Right lung (tissue), 5 donors: Measurements from ENCODE around the gene C8A. TPM values are rescaled to one million over a fixed set of nuclear protein-coding genes. Genes with fewer than 3 reads are reported as not detected.
A peak's percentile ranks its signal among the peaks of the same experiment; 100 is the strongest.

Source experiments
- DNase-seq, 2 donors: peaks; one replicate each; pipeline ENCODE4 v3.0.0-alpha.2; 2013
- polyA plus RNA-seq, 5 donors: library from polyadenylated mRNA; unstranded; fragments of 120-200 nt; gene quantifications; one replicate each; pipeline versions ENCODE4 v1.2.1 to v1.2.3, GENCODE V29; 2013; ENCODE audit warnings: inconsistent platforms in 1 of 5, low replicate concordance in 1 of 5; ENCODE audit not compliant: insufficient read length in 5 of 5, insufficient read depth in 1 of 5

C8A gene
- polyA plus RNA-seq, 5 donors, result 0.44 TPM; not detected in 4

DNA sequence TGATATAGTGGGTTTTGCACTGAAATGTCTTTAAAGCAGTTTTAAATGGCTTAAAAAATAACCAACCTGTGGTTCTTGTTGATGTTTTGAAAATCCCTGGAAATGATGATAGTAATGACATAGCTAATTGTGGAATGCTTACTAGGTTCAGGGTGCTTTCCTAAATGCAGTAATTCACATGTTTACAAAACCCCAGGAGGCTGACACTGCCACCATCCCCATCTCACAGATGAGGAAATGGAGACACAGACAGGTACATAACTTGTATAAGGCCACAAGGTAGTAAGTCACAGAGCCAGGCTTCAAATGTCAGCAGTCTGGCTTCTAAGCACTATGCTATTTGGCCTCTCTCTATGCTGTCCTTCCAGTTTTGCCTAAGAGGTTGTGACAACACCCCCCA, 70.6 kb downstream of the C8A start:
- DNase-seq, result no peak

DNA sequence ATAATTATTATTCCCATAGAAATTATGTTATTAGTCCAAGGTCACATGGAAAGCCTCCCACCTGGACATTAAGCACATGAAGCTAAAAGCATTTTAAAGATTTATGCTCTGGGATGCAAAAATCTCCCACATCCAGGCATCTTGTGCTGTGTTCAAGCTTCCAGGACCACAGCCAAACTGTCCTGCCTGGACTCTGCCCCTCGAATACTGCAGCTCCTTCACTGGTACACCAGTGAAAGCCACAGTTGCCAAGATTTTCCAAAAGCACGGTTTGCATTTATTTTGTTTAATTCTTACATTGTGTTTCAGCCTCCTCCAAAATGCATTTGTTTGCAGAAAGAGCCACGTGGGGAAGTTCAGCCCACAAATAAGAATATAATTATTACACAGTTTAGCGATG, 72.6 kb downstream of the C8A start:
- DNase-seq, result no peak

DNA sequence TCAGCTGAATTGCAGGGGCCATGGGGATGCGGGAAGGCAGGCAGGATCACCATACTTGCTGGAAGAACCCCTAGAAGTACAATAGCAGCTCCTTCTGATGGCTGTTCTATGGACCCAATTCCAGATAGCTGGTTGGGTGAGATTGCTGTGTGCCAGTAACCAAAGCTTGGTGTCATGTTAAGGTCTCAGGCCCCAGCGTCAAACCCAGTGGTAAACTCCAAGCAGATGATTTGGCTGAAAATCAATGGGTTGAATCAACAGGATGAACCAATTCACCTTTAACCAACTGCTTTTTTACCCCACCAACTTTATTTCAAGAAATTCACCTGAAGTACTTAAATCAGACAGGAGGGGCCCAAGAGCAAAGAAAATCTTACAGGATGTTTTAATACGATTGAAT, 73.4 kb downstream of the C8A start:
- DNase-seq, result no peak

DNA sequence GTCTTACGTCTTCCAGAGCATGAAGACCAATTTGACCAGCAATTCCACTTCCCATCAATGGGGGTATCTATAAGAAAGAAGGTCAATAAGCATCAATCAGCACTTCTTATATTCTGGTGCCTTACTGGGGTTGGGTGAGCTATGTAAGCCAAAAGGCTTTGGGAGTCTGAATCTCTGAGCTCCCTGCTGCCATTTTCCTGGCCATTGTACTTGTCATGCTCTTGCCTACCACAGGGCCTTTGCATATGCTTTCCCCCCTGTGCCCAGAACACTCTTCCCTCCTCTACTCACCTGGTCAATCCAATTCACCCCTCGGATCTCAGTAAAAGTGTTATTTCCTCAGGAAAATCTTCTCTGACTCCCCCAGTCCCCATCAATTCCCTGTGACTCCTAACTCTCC, 74.9 kb downstream of the C8A start:
- no peak for DNase-seq

DNA sequence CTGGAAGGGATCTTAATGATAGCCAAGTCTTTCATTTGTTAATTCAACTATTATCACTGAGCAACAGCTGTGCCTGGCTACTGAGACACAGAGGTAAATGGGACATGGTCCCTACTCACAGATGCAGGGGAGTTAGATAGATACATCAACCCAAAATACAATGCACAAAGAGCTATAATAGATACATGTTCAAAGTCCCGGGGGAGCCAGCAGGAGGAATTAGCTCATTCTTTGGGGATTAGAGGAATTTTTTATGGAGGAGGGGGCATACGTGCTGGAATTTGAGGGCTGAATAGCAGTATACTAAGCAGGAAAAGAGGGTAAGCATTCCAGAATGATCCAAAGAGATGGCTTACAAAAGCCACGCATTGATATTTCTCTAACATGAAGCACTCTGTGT, 76.6 kb downstream of the C8A start:
- no peak for DNase-seq

DNA sequence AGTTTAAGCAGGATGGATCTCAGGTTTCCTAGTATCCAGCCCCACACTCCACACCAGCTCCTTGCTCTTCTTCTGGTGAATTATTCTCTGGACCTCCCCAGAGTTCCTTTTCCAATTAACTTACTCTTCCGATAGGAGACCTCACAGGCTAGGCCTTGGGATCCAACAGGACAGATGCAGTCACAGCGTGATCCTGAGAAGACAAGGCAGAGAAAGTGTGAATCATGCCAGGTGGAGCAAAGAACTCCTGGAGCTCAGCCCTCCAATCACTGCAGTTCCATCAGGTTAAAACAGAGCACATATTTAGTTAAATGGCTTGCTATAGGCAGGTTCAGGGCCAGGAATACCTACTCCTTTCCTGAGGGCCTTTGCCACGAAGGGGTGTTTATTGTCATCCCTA, 77.1 kb downstream of the C8A start:
- no peak for DNase-seq

DNA sequence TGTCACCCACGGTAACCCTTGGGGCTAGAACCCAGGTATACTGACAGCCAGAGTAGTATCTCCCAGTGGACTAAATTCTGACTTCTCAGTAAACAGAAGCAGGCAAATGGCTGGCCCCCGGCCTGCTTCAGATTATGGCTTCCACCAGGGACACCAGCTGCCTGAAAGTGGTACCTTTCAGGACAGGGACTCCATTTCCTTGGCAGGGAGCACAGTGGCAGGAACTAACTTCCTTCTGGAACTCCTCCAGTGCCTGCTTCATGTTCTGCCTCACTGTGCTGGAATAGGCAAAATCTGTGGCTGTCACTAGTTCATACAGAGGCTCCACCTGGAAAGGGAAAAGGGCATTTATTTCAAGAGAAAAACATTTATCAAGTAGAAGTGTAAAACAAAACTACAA, 78.6 kb downstream of the C8A start:
- DNase-seq, result no peak

DNA sequence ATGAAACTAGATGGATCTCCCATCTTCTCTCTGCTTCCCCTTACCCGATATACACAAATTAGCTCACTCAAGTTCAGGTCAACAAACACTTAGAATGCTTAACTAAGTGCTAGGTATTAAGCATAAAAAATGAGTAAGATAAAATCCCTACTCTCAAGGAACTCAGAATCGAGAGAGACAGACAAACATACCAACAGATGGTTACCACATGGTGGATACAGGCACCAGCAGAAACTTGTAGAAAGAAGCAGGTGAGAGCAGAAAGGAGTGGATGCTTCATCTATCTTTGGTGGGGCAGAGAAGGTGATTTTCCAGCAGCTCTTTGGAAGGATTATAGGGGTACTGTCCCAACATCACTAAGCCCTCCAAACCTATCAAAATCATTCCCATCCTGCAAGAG, 79.0 kb downstream of the C8A start:
- DNase-seq, result no peak

DNA sequence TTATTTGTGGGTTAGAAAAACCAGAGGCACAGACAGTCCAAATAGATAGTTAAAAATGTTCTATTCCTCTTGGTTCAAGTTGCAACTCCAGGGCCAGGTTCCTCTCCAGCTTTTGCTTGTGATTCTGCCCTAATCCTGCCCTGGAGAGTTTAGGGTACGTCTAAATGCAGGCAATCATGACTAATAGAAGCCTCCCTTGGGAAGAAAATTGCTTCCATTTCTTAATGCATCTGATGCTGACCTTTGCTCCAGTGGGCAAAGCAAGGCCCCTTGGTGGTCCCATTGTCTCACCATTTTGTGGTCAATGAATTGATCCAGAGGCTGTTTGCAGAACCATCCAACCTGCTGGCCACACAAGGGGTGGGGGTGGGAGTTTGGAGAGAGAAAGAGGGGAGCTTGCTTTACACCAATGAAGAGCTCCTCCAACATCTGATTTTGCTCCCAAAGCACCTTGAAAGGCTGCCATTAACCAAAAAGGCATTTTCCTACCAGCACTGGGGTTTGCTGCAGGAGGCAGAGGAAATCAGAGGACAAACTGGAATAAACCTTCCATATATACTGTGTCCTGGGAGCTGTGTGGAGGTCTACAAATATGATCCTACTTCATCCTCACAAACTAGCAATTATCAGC, 79.9 kb downstream of the C8A start:
- no peak for DNase-seq

DNA sequence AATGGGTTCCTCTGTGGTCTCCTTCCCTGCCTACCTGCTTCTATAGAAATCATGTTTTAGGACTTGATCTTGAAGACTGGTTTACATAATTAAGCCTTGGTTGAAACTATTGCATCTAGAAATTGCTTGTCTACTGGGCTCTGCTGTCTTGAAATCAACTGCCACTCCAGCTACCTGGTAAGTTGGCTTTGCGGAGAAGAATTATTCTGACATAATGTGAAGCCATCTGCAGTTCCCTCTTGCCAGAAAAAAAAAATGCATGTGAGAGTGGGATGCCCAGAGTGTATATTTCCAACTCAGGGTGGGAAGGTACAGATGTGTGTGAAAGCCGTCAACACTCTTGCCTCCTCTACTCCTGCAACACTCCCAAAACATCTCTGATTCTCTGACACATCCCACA, 84.0 kb downstream of the C8A start:
- DNase-seq, result no peak

DNA sequence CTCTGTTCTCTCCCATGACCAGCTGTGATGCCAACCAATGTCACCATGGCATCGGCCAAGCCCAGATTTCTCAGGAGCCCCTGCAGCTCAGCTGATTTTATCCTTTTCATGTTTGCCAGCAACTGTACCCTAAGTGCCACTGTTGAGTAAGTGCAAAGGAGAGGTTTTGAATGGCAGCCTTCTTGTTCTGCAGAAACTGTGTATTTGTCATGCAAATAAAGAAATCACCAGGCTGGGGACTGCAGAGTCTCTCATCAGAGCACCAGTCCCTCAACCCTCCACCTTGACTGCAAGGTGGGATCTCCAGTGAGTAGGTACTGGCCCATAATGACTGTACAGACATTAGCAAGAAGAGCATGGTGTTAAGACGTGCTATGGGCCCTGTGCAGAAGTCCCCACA, 84.6 kb downstream of the C8A start:
- DNase-seq, result no peak

DNA sequence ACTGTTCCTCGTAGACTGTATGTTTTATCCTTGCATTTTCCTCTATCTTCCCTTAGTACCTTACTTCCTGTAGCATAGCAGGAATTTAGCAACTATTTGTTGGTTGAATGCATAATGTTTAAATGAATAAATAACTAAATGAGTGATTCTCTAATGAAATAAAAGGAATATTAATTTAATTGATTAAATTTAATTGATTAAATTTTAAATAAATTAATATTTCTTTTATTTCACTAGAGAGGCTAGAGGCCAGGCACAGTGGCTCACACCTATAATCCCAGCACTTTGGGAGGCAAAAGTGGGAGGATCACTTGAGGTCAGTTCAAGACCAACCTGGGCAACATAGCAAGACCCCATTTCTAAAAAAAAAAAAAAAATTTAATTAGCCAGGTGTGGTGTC, 85.4 kb downstream of the C8A start:
- DNase-seq, result no peak

DNA sequence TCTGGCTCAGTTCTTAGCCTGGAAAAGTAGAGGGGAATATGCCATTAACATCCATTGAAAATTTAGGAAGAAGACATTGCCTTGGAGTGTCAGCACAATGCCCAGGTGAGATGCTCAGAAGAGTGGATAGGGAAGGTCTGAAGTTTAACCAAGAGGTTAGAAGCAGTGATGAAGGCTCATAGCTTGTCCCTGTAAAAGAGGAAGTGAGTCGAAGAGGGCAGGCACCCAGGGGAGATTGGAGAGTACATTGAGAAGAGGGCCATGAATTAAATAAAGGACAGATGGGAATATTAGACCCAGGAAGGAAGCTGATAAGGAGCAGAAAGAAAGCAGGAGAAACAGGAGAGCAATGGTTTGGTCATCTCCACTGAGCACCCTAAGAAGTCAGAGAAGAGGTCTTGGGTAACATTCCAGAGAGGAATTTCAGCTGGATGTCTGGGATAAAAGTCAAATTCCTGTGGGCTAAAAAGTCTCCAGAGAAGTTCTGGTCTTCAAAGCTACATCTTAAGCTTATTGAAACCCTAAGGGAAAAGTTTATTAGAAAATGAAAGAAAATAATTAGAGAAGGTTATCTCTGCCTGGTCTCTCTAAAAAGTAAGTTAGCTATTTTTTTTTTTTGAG, 93.9 kb downstream of the C8A start:
- no peak for DNase-seq

DNA sequence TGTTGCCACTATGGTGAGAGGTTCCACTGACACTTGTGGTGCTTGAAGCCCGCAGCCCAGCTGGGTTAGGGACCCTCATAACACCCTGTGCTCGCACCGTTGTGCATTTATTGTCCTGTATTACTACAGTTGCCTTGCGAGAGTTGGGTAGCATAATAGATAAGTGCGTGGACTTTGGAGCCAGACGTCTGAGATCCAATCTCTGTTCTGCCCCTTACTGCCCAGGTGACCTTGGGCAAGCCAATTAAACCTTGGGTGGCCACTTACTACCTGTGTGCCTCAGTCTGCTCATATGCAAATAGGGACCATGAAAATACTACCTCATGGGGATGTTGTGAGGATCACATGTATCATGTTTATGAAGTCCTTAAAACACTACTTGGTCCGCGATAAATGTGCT, 97.9 kb downstream of the C8A start:
- DNase-seq, result no peak

DNA sequence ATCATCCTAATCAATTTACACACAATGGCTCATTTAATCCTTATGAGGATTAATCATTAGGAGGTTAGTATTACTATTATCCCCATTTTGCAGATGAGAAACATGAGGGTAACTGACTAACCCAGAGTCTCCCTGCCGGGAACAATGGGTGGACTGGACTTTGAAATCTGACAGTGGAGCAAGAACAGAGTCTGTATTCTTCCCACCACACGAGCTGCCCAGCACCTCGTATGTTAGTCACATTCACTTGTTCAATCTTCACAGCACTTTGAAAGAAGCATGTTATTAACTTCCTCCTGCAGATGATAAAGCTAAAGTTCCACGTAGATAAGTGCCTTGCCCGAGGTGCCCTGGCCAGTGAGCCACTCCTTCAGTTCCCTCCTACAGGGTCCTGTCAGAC, 98.8 kb downstream of the C8A start:
- no peak for DNase-seq

DNA sequence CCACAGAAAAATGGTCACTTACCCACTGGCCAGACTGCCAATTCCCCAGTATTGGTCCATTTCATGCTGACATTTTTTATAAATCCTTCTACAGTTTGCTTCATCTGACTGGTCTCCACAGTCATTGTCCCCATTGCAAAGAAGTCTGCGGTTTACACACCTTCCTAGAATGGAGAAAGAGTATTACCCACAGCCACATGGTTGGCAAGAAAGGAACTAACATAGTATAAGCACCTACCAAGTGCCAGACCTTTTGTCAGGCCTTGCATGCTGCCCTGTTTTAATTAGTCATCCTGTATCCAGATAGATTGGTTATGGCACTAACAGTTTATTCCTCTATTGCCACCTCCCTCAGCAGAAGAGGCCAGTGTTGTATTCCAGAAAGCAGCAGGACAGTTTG, 100.1 kb downstream of the C8A start:
- no peak for DNase-seq

DNA sequence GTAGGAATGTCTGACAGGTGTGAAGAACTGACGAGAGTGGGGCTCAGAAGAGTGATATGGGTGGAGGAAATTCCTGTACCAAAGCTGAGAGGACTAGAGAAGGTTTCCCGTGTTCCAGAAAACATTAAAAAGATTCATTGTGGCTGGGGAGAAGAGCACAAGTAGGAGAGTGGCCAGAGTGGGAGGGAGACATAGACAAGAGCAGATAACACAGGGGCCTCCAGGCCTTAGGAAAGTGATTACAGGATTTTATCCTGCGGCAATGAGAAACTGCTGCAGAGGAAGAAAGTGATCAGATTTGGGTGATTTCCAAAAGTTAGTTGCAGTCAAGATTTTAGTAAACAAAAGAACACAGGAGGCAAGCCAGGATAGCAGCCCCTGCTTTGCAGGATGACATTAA, 103.3 kb downstream of the C8A start:
- DNase-seq, result no peak

DNA sequence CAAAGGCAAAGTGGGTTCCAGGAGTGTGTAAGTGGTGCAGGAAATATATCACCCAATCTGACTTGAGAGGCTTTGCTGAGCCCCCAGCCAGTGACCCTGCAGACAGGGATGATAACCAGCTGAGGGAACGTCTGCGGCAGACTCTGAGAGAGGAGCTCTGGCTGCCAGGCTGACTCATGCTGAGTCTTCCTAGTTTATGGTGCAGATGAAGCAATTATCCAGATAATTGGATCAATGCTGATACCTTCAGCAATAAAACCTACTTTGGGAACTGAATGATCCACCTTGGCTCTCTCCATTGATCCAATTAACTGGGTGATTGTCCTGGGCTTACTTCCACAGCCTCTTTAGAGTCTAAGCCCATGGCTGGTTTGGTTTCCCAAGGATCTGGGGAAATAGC, 103.9 kb downstream of the C8A start:
- DNase-seq, result no peak

DNA sequence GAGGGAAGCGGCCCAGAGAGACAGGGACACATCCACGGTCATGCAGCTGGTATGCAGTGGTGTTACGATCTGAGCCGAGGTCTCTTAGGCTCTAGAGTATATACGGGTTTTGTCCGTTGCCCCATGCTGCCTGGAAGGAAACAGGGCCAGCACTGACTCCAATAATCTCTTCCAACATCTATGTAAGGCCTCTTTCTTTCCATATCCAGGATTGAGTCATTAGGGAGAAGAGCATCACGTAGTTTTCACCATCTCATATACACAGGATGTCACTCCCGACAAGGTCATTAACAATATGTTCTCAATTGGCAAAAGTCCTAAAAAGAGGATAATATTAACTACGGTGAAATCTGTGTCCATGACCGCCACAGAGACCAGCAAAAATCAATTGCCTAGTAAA, 106.8 kb downstream of the C8A start:
- peak in 1 of 2 donors; percentile 4 for DNase-seq

DNA sequence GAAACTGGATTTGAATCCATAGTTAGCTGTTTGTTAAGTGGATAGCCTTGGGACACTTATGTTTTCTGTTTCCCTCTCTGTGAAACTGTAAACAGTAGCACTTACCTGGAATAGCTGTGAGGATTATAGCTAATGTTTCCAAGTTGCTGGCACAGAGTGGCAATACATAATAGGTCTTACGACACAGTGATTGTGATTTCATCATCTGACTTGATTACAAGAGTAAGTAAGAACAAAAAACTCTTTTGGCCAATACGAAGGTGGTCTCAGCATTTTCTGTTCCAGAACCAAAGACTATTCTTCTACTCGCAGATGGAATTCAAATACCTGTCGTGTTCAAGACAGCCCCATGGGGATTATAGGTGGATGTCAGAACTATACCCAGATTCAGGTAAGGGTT, 109.1 kb downstream of the C8A start:
- no peak for DNase-seq

DNA sequence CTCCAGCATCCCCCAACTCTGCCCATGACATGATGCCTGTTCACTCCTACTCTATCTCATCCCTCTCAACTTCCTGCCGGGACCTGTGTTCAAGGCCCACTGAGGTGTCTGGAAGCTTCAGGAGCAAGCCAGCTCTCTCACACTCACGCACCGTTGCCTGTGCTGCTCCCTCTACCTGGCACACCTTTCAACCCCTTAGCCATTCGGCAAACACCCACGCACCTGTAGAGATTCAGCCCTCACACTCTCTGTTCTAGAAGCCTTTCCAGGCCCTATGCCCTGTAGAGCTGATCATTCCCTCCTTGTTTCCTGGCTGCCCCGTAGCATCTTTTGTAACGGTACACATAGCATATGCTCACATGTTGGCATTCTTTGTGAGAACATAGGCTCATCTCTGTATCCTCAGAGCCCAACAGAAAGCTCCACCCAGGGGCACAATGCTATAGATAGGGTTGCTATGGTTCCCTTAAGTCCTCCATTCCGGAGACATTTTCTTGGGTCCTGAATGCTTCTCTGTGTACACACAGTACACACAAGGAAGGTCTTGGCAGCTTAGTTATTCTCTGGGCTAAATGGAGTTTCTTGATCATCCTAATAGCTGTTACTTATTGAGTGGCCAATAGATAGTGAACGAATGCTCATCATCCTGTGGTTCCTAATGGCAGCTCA, 109.9 kb downstream of the C8A start:
- DNase-seq, result no peak

DNA sequence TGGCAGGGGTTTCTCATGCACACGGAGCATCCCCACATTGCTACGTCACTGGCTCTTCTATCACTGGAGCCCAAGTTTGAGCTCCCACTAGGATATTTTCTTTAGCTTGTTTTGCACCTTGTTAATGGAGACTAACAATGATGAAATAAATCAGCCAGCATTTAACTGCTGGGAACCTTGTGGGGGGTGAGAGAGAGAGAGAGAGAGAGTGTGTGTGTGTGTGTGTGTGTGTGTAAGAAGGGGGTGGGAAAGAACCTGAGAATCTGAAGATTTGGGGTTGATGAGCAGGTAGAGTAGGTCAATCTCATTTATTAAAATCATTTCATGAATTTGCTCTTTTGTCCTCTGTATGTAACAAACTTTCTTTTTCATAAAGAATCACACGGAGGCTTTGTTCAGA, 110.6 kb downstream of the C8A start:
- no peak for DNase-seq

DNA sequence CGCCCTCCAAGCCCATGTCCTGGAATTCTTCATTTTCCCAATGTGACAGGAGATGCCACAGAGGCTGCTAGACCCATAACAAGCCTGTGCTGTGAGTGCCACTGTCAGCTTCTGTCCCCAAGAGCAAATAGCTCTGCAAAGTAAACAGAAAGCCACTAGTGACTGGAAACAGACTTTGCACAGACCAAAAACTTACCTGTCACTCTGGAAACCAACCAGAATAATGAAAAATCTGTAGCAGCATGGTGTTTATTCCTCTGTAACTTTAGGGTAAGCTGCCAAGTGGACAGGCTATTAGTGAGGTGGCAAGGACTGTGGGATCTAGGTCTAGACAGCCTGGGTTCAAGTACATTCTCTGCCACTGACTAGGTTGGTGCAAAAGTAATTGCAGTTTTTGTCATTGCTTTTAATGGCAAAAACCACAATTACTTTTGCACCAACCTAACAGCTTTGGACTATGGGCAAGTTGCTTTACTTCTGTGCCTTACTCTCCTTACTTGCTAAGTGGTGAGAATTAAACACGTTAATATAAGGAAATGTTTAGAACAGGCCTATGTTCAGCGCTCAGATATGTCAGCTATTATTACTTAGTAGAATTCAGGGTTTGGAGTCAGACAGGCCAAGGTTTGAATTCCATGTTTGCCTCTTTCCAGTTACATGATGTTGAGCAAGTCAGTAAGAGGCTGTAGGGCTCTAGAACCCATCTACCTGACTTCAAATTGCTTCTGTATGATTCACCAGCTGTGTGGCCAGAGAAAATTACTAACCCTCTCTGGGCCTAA, 111.5 kb downstream of the C8A start, which contains the start of gene C8B:
Gene C8B, minus strand, starts transcription at position 100 of the 782 bp plus-strand sequence. Its CDS starts 67 bp downstream, at position 33.
- DNase-seq, result no peak
